Measurements from ENCODE around the gene WASHC2A.
"Not testable (repeated sequence)": the region's sequence is repeated elsewhere in the genome, so short reads cannot be mapped to it uniquely, and the experiment has no call there.

The WASHC2A gene

GRCh38 chr10:50061548-50061947 lies 6.2 kb upstream of the WASHC2A start:
- not testable (repeated sequence) for DNase-seq

DNA sequence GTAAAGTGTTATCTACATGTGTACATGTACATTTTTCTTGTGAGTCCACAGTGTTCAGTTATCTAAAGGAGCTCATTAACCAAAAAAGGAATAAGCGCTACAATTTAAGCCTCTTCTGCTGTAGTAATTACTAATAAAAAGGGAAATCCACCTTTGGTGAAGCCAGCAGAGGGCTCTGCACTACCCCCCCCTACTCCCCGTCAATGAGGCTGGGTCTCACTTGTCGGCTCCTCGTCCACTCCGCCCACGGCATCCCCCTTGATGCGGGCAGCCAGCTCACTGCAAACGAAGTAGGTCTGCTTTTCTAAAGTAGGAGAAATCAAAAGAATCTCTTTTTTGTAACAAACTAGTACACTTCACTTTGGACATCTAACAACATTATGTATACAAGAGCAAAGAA lies 4.7 kb upstream of the WASHC2A start:
- no peak for DNase-seq

DNA sequence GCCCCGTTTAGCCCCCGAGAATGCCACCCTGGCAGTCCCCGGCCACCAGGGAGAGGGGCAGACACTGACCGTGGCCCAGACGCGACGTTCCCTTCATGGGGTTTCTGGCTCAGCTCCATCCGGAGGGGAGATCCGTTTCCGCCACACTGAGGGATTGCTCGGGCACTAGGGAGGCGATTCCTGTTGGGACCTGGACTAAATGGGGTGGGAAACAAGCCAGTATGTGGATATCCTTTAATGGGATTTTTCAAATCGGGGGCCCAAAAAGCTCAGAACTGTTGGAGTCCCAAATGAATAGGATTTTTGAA lies 552 bp downstream of the WASHC2A start:
- DNase-seq: not testable (repeated sequence)

DNA sequence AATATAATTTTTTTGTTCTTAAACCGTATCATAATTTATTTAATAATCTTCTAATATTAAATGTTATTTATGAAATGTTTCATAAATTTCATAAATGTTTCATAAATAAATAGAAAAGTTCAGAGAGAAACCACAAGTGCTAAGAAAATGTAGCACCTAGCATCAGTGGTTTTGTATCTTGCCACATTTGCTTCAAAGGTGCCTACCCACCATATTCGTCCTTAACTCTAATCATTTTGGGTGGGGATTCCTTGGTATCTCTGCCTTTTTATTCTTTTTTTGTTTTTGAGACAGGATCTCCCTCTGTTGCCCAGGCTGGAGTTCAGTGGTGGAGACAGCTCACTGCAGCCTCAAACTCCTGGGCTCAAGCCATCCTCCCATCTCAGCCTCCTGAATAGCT lies 7.4 kb downstream of the WASHC2A start:
- not testable (repeated sequence) for DNase-seq

DNA sequence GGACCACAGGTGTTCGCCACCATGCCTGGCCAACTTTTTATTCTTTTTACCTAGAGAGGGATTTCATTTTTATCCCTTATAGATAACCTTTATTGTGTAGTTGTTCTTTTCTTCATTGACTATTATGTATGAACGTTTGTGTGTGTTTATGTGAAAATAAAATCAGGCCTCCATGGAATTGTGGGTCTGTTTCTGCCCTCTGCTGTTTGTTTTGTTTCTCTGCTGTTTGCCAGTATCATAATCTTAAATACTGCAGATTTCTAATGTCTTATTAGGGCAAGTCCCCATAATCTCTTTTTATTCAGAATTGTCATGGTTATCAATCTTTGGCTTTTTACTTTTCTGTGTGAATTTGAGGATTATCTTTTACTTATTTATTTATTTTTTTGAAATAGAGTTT lies 7.8 kb downstream of the WASHC2A start:
- not testable (repeated sequence) for DNase-seq

DNA sequence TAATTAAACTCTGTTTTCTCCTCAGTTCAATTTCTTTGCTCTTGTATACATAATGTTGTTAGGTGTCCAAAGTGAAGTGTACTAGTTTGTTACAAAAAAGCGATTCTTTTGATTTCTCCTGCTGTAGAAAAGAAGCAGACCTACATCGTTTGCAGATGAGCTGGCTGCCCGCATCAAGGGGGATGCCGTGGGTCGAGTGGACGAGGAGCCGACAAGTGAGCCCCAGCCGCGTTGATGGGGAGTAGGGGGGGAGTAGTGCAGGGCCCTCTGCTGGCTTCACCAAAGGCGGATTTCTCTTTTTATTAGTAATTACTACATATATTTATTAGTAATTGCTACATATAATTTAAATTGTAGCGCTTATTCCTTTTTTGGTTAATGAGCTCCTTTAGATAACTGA lies 23.6 kb downstream of the WASHC2A start:
- DNase-seq: not testable (repeated sequence)

DNA sequence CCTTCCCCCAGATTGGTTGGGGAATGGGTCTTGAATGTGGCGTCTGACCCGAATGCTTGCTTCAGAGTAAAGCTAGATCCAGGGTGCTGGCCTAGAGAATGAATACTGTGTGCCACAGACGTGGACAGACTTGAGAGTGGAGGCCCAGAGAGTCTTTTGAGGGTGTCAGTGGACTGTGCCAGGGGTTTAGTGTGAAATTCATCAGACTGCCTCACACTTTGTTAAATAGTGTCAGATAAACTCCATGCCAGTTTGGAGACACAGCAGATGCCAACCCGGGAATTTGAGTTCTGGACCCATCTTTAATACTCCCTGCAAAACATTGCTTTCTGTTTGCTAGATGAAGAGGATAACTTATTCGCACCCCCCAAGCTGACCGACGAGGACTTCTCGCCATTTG lies 25.2 kb downstream of the WASHC2A start:
- not testable (repeated sequence) for DNase-seq

- DNase-seq: not testable (repeated sequence)
Observed at GRCh38 chr10:50094630-50095029, 26.9 kb downstream of the WASHC2A start.

- not testable (repeated sequence) for DNase-seq
Observed at GRCh38 chr10:50095402-50095801, 27.6 kb downstream of the WASHC2A start.

GRCh38 chr10:50096722-50097121 lies 29.0 kb downstream of the WASHC2A start:
- DNase-seq: not testable (repeated sequence)

DNA sequence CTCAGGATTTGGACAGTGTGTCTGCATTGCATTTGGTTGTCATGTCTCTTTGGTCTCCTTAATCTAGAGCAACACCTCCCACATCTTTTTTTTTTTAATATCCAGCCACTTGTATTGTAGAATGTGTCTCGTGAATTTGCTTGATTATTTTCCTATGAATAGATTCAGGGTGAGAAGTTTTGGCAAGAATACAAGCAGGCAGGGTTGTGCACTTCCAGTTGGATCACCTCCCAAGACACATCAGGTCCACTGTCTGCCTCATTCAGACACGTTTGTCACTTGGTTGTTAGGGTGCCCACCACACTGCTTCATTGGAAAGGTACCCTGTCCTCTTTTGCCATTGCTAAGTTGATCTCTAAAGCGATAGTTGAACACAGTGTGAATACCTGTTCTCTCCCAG lies 30.9 kb downstream of the WASHC2A start:
- not testable (repeated sequence) for DNase-seq

GRCh38 chr10:50101139-50101582 lies 33.4 kb downstream of the WASHC2A start:
- not testable (repeated sequence) for DNase-seq

- DNase-seq: not testable (repeated sequence)
Observed at GRCh38 chr10:50101747-50102146, 34.0 kb downstream of the WASHC2A start.

GRCh38 chr10:50102267-50102666 lies 34.5 kb downstream of the WASHC2A start:
- not testable (repeated sequence) for DNase-seq

- not testable (repeated sequence) for DNase-seq
Observed at GRCh38 chr10:50108999-50109698, 41.4 kb downstream of the WASHC2A start.

- not testable (repeated sequence) for DNase-seq
Observed at GRCh38 chr10:50112419-50113112, 44.8 kb downstream of the WASHC2A start.

GRCh38 chr10:50126765-50127164 lies 59.0 kb downstream of the WASHC2A start:
- DNase-seq: not testable (repeated sequence)

GRCh38 chr10:50127770-50128292 lies 60.1 kb downstream of the WASHC2A start:
- not testable (repeated sequence) for DNase-seq

DNA sequence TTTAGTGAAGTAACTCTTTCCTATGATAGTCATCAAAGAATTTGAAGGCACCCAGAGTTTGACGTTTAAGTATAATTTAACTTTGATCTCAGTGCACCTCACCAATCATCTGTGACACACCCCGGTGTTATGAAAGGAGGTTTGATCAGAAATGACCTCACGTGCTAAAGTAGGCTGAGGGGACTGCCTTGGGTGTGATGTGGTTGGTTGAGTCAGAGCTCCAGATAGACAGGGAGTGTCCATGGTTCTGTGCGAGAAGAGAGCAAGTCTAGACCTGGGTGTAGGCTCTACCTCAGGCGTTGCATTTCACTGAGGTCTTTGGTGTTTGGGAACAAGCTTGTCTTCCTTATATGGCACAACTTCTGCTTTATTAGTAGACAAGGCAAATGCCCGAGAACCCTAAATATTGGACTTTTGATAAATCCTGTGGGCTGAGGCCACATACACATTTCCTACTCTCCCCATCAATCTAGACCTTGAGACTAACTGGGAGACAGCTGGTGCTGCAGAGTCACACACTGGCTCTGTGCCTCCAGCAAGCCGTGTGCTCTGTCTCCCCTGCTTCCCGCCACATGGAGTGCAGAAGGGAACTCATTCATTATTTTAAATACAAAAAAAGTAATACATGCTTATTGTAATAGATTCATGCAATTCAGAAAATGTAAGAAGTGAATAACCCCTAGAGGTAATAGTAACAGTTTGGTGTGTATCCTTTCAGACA lies 63.7 kb downstream of the WASHC2A start:
- DNase-seq: not testable (repeated sequence)

DNA sequence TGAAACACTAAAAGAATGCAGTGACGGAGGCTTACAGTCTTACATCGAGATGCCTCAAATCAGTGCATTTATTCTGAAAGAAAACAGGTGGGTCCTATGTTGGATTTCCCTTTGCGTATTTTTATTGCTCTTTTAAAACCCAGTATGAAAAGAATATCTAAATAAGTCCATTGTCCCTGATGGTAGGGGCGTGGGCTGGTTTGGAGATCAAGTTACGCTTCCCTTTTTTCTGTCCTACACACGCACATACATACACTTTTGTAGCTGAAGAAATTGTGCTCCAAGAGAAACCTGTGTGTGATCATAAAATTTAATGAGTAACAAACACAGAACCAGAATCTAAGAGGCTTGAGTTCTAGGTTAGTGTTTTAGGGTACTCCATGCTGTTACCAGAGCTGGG lies 64.6 kb downstream of the WASHC2A start:
- peak; percentile 37 for DNase-seq

DNA sequence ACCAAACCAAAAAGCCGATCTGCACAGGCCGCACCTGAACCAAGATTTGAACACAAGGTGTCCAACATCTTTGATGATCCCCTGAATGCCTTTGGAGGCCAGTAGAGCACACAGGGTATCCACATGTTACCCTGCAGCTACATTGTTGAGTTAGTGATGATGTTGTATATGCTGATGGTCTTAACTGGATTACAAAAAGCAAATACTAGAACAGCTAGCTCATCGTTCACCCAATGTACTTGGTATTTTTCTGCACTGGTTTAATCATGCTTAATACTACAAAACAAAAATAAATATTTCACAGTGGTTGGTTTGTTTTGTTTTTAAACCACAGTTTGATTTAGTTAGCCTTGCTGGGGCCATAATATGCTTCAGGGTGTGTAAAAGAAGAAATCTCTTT lies 65.1 kb downstream of the WASHC2A start:
- not testable (repeated sequence) for DNase-seq

GRCh38 chr10:50143512-50144174 lies 75.9 kb downstream of the WASHC2A start:
- peak; percentile 66 for DNase-seq

DNA sequence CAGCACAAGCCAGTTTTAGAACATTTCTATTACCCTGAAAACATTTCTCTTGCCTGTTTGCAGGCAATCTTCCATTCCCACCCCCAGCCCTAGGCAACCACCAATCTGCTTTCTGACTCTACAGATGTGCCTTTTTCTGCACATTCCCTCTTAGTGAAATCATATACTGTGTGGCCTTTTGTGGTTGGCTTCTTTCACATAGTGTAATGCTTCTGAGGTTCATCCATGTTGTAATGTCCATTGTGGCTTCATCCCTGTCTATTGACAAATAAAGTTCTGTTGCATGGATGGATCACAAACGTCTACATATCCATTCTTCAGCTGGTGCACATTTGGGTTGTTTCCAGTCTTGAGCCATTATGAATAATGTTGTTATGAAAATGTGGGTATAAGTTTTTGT lies 77.8 kb downstream of the WASHC2A start:
- not testable (repeated sequence) for DNase-seq

Data from DMS153 (cell line).